ENCODE results near the gene CTBP2. TPM values are rescaled to one million over a fixed set of nuclear protein-coding genes. Genes with fewer than 3 reads are reported as not detected.

CTBP2 gene
- polyA plus RNA-seq, 1 donor (not counting 4 experiments of a cell fraction or from before 2014, with no cell fraction given), result 76.0 TPM

- peak overlapping the region; percentile 73 for H3K9ac ChIP-seq (ENCODE audit: control insufficient read depth, extremely low read depth, insufficient read depth, low read length)
- no peak for FAIRE-seq
- dilution Hi-C loops (cut with MboI; ENCODE audit: extremely low pct_ligation_motif_present, low sequenced_read_pairs), result no loop called here
- peak overlapping the region; percentile 27 for H2AFZ ChIP-seq (ENCODE audit: control insufficient read depth, low read length)
- peak overlapping the region; percentile 63 for H3K4me2 ChIP-seq (ENCODE audit: control insufficient read depth, extremely low read depth, insufficient read depth, low read depth, low read length)
- H3K9me3 ChIP-seq (ENCODE audit: control insufficient read depth, low read depth, low read length), result no peaks in the 10 kb centered on the region
- no peaks in the 10 kb centered on the region for H3K36me3 ChIP-seq (ENCODE audit: control insufficient read depth in 2 of 2, extremely low read depth in 1 of 2, insufficient read depth in 2 of 2, low read length in 2 of 2)
- no peak for TF ChIP-seq EZH2 (IDR thresholded peaks at IDR 0.05; ENCODE audit: low read length)
- TF ChIP-seq CTCF (optimal IDR thresholded peaks at IDR 0.05 in 1 of 3, IDR thresholded peaks at IDR 0.05 in 1 of 3, conservative IDR thresholded peaks at IDR 0.05 in 1 of 3; ENCODE audit: extremely low read depth in 1 of 3, insufficient read depth in 2 of 3, low read length in 3 of 3), result no peak
- H4K20me1 ChIP-seq (ENCODE audit: control insufficient read depth, extremely low read depth, insufficient read depth, low read length), result no peaks in the 10 kb centered on the region
- no peaks in the 10 kb centered on the region for H3K9me1 ChIP-seq (ENCODE audit: control insufficient read depth, extremely low read depth, insufficient read depth, low read length)
- peak overlapping the region; percentile 69 to 74 (median 73) for H3K4me3 ChIP-seq (ENCODE audit: control insufficient read depth in 2 of 3, extremely low read depth in 1 of 3, insufficient read depth in 2 of 3, low read depth in 1 of 3, low read length in 3 of 3)
- peaks cover 22% of the 10 kb centered on the region for H3K79me2 ChIP-seq (ENCODE audit: control insufficient read depth, insufficient read depth, low read length)
- DNase-seq (ENCODE audit: low read depth, low spot score), result no peak
- H3K27ac ChIP-seq (ENCODE audit: control insufficient read depth, insufficient read depth, low read length), result peak overlapping the region; percentile 66
- no peaks in the 10 kb centered on the region for H3K27me3 ChIP-seq (ENCODE audit: control insufficient read depth, extremely low read depth, insufficient read depth, low read length)
- peaks cover 4% of the 10 kb centered on the region for H3K4me1 ChIP-seq (ENCODE audit: control insufficient read depth, extremely low read depth, insufficient read depth, low read length)
Observed at GRCh38 chr10:125162120-125162931, 2.0 kb upstream of the CTBP2 start.

- peak overlapping the region; percentile 66 for H3K27ac ChIP-seq (ENCODE audit: control insufficient read depth, insufficient read depth, low read length)
- H3K4me3 ChIP-seq (ENCODE audit: control insufficient read depth in 2 of 3, extremely low read depth in 1 of 3, insufficient read depth in 2 of 3, low read depth in 1 of 3, low read length in 3 of 3), result peak overlapping the region; percentile 69 to 74 (median 73)
- H3K9me3 ChIP-seq (ENCODE audit: control insufficient read depth, low read depth, low read length), result no peaks in the 10 kb centered on the region
- no peaks in the 10 kb centered on the region for H3K9me1 ChIP-seq (ENCODE audit: control insufficient read depth, extremely low read depth, insufficient read depth, low read length)
- H3K27me3 ChIP-seq (ENCODE audit: control insufficient read depth, extremely low read depth, insufficient read depth, low read length), result no peaks in the 10 kb centered on the region
- dilution Hi-C loops (cut with MboI; ENCODE audit: extremely low pct_ligation_motif_present, low sequenced_read_pairs), result no loop called here
- DNase-seq (ENCODE audit: low read depth, low spot score), result no peak
- peak overlapping the region; percentile 73 for H3K9ac ChIP-seq (ENCODE audit: control insufficient read depth, extremely low read depth, insufficient read depth, low read length)
- FAIRE-seq, result no peak
- TF ChIP-seq CTCF (optimal IDR thresholded peaks at IDR 0.05 in 1 of 3, IDR thresholded peaks at IDR 0.05 in 1 of 3, conservative IDR thresholded peaks at IDR 0.05 in 1 of 3; ENCODE audit: extremely low read depth in 1 of 3, insufficient read depth in 2 of 3, low read length in 3 of 3), result no peak
- TF ChIP-seq EZH2 (IDR thresholded peaks at IDR 0.05; ENCODE audit: low read length), result no peak
- no peaks in the 10 kb centered on the region for H3K36me3 ChIP-seq (ENCODE audit: control insufficient read depth in 2 of 2, extremely low read depth in 1 of 2, insufficient read depth in 2 of 2, low read length in 2 of 2)
- peaks cover 10% of the 10 kb centered on the region for H3K4me1 ChIP-seq (ENCODE audit: control insufficient read depth, extremely low read depth, insufficient read depth, low read length)
- H3K79me2 ChIP-seq (ENCODE audit: control insufficient read depth, insufficient read depth, low read length), result peaks cover 28% of the 10 kb centered on the region
- peak overlapping the region; percentile 63 for H3K4me2 ChIP-seq (ENCODE audit: control insufficient read depth, extremely low read depth, insufficient read depth, low read depth, low read length)
- H4K20me1 ChIP-seq (ENCODE audit: control insufficient read depth, extremely low read depth, insufficient read depth, low read length), result no peaks in the 10 kb centered on the region
- H2AFZ ChIP-seq (ENCODE audit: control insufficient read depth, low read length), result peak overlapping the region; percentile 27
Observed at GRCh38 chr10:125161707-125162119, 1.4 kb upstream of the CTBP2 start.

Measured in keratinocyte (primary cell).